Stimulated activated CD4-positive, alpha-beta T cell treated with anti-CD3 and anti-CD28 coated beads, Interleukin-15, amount 100 ng/mL, for 48 hours (primary cell): Measurements from ENCODE around the gene RB1.
"Not testable (repeated sequence)": the region's sequence is repeated elsewhere in the genome, so short reads cannot be mapped to it uniquely, and the experiment has no call there.

Experiments
- DNase-seq, 2 donors: peaks; one replicate each; pipeline ENCODE4 v3.0.0-alpha.2; 2020; ENCODE audit warnings: low read depth in 2 of 2

Gene RB1

GRCh38 chr13:48349525-48349924, 46.0 kb downstream of the RB1 start:
- DNase-seq = no peak

- no peak for DNase-seq
Measured at GRCh38 chr13:48353590-48353989, 50.0 kb downstream of the RB1 start.

GRCh38 chr13:48355524-48355923, 52.0 kb downstream of the RB1 start:
- DNase-seq = not testable (repeated sequence)

GRCh38 chr13:48356750-48357149, 53.2 kb downstream of the RB1 start:
- DNase-seq = no peak

- no peak for DNase-seq
Measured at GRCh38 chr13:48369988-48370387, 66.4 kb downstream of the RB1 start.

- DNase-seq = no peak
Measured at GRCh38 chr13:48370815-48371214, 67.3 kb downstream of the RB1 start.

GRCh38 chr13:48377857-48378256, 74.3 kb downstream of the RB1 start:
- DNase-seq = no peak

- no peak for DNase-seq
Measured at GRCh38 chr13:48380581-48380980, 77.0 kb downstream of the RB1 start.

- DNase-seq = no peak
Measured at GRCh38 chr13:48383384-48383783, 79.8 kb downstream of the RB1 start.

GRCh38 chr13:48386816-48387215, 83.3 kb downstream of the RB1 start:
- DNase-seq = no peak

GRCh38 chr13:48391257-48391656, 87.7 kb downstream of the RB1 start:
- DNase-seq = no peak

- DNase-seq = no peak
Measured at GRCh38 chr13:48393030-48393697, 89.6 kb downstream of the RB1 start.

GRCh38 chr13:48393698-48394085, 90.1 kb downstream of the RB1 start:
- DNase-seq = no peak

GRCh38 chr13:48397744-48398143, 94.2 kb downstream of the RB1 start:
- DNase-seq = no peak

GRCh38 chr13:48398450-48399095, 95.0 kb downstream of the RB1 start:
- DNase-seq = no peak

GRCh38 chr13:48400090-48400694, 96.6 kb downstream of the RB1 start:
- no peak for DNase-seq

GRCh38 chr13:48400850-48401291, 97.3 kb downstream of the RB1 start:
- no peak for DNase-seq

GRCh38 chr13:48401480-48401879, 97.9 kb downstream of the RB1 start:
- DNase-seq = no peak

GRCh38 chr13:48402325-48402932, 98.9 kb downstream of the RB1 start:
- DNase-seq = no peak

GRCh38 chr13:48403151-48403631, 99.6 kb downstream of the RB1 start:
- DNase-seq = peak in 1 of 2 donors; percentile 22

GRCh38 chr13:48403913-48404312, 100.4 kb downstream of the RB1 start:
- DNase-seq = no peak

- DNase-seq = no peak
Measured at GRCh38 chr13:48404952-48405351, 101.4 kb downstream of the RB1 start.

GRCh38 chr13:48405875-48406274, 102.3 kb downstream of the RB1 start:
- DNase-seq = no peak
